GM19455 (cell line): ENCODE results near the gene CTSD.

Experiments used
- ATAC-seq: cut with Tn5 transposase; IDR thresholded peaks from one replicate; pipeline ENCODE4 v1.9.1; 2021; ENCODE audit not compliant: unreplicated experiment

The CTSD gene

DNA sequence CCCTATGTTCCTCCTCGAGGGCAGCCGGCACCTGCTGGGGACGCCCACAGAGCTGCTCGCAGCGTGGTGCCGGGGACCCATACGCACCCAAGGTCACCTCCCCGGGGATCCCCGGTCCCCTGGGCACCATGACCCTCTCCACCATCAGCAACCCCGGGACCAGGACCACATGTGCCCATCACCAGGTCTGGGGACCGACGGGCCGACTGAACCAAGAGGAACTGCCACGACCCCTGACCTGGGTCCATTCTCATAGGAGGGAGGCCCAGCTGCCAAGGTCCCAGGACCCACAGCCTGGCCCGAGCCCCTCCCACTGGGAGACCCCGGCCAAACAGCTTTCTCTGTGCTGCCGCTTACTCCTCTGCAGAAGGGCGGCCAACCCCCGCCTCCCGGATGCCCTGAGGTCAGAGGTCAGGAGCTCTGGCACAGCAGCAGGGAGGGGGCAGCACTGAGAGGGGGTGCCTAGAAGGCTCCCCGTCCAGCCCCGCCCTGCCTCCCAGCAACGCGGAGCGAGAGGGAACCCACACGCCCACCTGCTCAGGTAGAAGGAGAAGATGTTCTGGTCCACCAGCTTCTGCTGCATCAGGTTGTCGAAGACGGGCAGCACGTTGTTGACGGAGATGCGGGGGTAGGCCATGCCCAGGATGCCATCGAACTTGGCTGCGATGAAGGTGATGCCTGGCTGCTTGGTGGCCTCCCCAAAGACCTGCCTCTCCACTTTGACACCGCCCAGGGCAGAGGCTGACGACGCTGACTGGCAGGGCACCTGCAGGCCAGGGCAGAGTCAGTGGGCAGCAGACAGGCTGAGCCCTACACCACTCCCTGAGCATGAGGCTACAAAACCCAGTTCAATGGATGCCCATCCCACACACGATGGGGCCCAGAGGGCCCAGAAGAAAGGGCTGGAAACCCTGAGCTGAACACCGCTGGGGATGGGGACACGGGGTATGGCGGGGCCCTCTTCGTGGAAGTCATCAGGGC, 6.6 kb downstream of the CTSD start:
- no peak for ATAC-seq

DNA sequence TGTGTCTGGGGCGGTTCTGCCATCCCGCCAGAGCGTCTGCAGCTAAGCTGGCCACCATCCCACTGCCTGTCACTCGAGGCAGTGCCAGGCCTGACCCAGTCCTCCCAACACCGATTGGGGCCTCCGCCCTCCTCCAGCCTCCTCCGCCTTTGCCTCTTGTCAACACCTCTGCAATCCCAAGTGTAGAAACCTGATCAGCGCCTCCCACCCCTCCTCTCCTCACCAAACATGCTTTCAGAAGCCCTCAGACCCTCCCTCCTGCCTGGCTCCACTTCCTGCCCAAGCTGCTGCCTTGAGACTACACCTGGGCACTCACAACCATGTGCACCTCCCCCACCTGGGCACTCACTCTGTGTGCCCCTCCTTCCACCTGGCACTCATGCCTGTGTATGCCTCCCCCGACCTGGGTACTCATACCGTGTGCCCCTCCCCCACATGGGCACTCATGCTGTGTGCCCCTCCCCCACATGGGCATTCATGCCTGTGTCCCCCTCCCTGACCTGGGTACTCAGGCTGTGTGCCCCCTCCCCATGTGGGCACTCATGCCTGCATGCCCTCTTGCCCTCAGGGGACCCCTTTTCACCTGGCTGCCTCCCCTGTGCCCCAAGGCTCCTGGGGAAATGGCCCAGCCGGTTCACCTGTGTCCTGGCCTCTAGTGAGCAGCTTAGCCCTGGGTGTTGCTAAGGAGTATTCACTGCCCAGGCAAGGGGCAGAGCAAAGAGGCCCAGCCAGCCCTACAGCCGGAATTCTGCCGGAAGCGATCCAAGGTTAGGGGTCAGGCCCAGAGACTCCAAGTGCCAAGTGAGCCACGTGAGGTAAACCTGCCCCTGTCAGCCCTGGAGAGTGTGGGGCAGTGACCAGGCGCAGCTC, 7.8 kb downstream of the CTSD start:
- ATAC-seq = no peak

DNA sequence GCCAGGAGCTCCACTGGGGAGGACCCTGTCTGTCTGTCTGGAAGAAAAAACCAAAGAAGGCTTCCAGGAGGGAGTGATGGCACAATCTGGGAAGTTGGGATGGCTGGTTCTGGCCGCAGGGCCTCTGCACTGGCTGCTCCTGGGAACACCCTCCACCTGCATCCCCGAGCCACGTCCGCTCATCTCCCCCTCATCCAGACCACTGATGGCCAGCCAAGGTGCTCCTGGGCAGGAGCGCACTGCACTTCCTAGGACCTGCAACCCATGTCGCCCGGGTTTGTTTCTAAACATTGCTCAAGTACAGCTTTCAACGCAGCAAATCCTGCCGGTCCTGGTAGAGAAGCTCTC, 8.4 kb downstream of the CTSD start:
- no peak for ATAC-seq

DNA sequence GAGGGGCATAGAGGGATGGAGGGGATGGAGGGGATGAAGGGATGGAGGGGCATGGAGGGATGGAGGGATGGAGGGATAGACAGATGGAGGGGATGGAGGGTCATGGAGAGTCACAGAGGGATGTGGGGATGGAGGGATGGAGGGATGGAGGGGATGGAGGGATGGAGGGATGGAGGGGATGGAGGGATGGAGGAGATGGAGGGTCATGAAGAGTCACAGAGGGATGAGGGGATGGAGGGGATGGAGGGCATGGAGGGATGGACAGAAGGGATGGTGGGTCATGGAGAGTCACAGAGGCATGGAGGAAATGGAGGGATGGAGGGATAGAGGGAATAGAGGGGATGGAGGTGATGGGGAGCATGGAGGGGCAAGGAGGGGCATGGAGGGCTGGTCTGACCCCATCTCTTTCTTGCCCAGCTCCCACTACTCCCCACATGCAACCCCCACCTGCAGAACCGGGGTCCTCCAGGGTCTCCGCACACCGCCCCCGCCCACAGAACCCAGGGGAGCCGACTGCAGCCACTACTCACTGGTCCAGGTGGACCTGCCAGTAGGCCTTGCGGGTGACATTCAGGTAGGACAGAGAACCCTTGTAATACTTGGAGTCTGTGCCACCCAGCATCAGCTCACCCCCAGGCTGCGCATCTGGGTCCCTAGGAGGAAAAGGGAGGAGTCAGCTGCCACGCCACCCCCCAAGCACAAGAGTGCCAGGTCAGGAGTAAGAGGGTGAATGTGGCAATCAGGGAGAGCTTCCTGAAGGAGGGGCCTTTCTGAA, 9.2 kb downstream of the CTSD start:
- no peak for ATAC-seq

DNA sequence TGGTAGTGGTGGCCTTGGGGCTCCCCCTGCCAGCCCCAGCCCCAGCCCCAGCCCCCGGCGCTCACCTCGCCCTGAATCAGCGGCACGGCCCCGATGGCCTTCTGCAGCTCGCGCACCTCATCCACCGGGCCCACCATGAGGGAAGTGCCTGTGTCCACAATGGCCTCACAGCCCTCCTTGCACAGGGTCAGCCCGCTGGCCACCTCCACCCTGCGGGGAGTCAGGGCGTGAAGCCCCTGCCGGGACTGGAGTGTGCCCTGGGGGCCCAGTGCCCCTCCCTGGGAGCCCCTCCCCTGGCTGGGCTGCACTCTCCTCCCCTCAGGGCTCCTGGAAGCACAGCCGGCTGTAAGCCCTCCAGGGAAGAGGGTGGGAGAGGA, 9.8 kb downstream of the CTSD start:
- ATAC-seq = no peak

- ATAC-seq = no peak
These were observed 10.3 kb downstream of the CTSD start for GRCh38 chr11:1753229-1753928.

- no peak for ATAC-seq
These were observed 10.9 kb downstream of the CTSD start for GRCh38 chr11:1752907-1753228.

GRCh38 chr11:1751999-1752906, 11.5 kb downstream of the CTSD start:
- ATAC-seq = no peak

- no peak for ATAC-seq
These were observed 12.2 kb downstream of the CTSD start for GRCh38 chr11:1751531-1751921.

GRCh38 chr11:1750840-1751530, 12.7 kb downstream of the CTSD start:
- no peak for ATAC-seq

- ATAC-seq = no peak
These were observed 13.3 kb downstream of the CTSD start, which contains the start of gene IFITM10 for GRCh38 chr11:1750481-1750839. TSS of gene IFITM10 (minus strand) at chr11:1750595. CDS start at chr11:1750442, 153 bp downstream.

- ATAC-seq = no peak
These were observed 14.1 kb downstream of the CTSD start for GRCh38 chr11:1749395-1750351.

DNA sequence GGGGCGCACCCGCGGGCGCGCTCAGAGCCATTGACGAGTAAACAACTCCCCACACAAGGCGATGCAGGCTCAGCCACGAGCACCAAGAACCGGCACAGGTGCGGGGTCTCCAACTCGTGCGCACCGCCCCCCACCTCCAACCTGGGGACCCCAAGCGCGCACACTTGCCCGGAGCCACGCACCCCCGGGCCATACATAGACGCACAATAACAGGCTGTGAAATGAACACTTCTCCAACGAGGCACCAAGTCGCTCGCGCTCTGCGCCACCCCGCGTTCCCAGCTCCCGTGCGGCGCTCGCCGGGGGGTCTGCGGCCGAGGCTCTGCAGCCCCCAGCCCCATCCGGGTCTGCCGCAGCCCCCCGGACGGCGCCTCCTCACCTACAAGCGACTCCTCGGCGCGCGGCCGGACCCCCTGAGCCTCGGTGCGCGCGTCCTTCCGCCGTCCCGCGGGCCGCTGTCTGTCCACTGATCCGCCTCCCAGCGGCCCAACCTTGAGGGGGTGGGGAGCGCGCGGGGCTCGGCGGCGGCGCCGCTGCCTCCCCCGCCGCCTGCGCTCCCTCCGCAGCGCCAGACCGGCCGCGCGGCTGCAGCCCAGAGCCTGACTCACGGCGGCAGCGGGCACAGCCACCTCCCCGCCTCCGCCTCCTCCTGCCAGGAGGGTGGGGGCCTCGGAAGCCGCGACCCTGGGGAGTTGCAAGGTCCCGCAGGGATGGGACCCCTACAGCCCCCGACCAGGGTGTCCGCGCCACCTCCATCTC, 14.9 kb downstream of the CTSD start:
- no peak for ATAC-seq

GRCh38 chr11:1747753-1748635, 15.7 kb downstream of the CTSD start:
- ATAC-seq = no peak

- no peak for ATAC-seq
These were observed 16.6 kb downstream of the CTSD start for GRCh38 chr11:1746956-1747752.
